HG03060 (cell line): ENCODE measurements around the gene MCTP1.

Experiments
- ATAC-seq: cut with Tn5 transposase; IDR thresholded peaks from one replicate; pipeline ENCODE4 v1.9.1; 2021; ENCODE audit warnings: low read depth, moderate number of reproducible peaks; ENCODE audit not compliant: unreplicated experiment

Gene MCTP1

GRCh38 chr5:94901191-94901979 is 383.5 kb downstream of the MCTP1 start:
- no peak for ATAC-seq

- ATAC-seq = no peak
Observed at GRCh38 chr5:94900006-94900505, 384.8 kb downstream of the MCTP1 start.

- no peak for ATAC-seq
Observed at GRCh38 chr5:94893412-94894135, 391.3 kb downstream of the MCTP1 start.

- ATAC-seq = no peak
Observed at GRCh38 chr5:94891972-94892371, 392.9 kb downstream of the MCTP1 start.

- ATAC-seq = no peak
Observed at GRCh38 chr5:94891565-94891964, 393.3 kb downstream of the MCTP1 start.

GRCh38 chr5:94890907-94891306 is 394.0 kb downstream of the MCTP1 start:
- no peak for ATAC-seq

GRCh38 chr5:94888674-94889073 is 396.2 kb downstream of the MCTP1 start:
- ATAC-seq = no peak

GRCh38 chr5:94885931-94886330 is 399.0 kb downstream of the MCTP1 start:
- no peak for ATAC-seq

GRCh38 chr5:94884311-94884710 is 400.6 kb downstream of the MCTP1 start:
- ATAC-seq = no peak

GRCh38 chr5:94872526-94872925 is 412.4 kb downstream of the MCTP1 start:
- no peak for ATAC-seq

GRCh38 chr5:94870511-94871183 is 414.2 kb downstream of the MCTP1 start:
- no peak for ATAC-seq

GRCh38 chr5:94869921-94870320 is 415.0 kb downstream of the MCTP1 start:
- no peak for ATAC-seq

GRCh38 chr5:94863951-94864350 is 420.9 kb downstream of the MCTP1 start:
- ATAC-seq = no peak

GRCh38 chr5:94857111-94857510 is 427.8 kb downstream of the MCTP1 start:
- ATAC-seq = no peak

- ATAC-seq = no peak
Observed at GRCh38 chr5:94856257-94856800, 428.6 kb downstream of the MCTP1 start.

- ATAC-seq = no peak
Observed at GRCh38 chr5:94855543-94855942, 429.4 kb downstream of the MCTP1 start.

- no peak for ATAC-seq
Observed at GRCh38 chr5:94853120-94853519, 431.8 kb downstream of the MCTP1 start.

- no peak for ATAC-seq
Observed at GRCh38 chr5:94850960-94851359, 433.9 kb downstream of the MCTP1 start.

- peak; percentile 72 for ATAC-seq
Observed at GRCh38 chr5:94849821-94850736, 434.8 kb downstream of the MCTP1 start.

GRCh38 chr5:94849324-94849723 is 435.6 kb downstream of the MCTP1 start:
- ATAC-seq = no peak
